GM18951 (cell line): ENCODE data around the gene TNN.

ENCODE experiments used
- POLR2A ChIP-seq: IDR thresholded peaks from 4 replicates; pipeline ENCODE4 v1.6.1; 2011; ENCODE audit warnings: mild to moderate bottlenecking; ENCODE audit not compliant: insufficient read length, insufficient read depth; ENCODE audit errors: extremely low read depth
- in situ Hi-C: fragments of 300-500 bp; cut with MboI; formaldehyde crosslinking; loops from one replicate; pipeline ENCODE4 v1.12.0; 2022; ENCODE audit warnings: low sequenced_read_pairs, mixed read lengths, inconsistent platforms; ENCODE audit not compliant: unreplicated experiment

TNN gene

GRCh38 chr1:175169286-175170018 lies 101.8 kb downstream of the TNN start:
- in situ Hi-C loops: no loop called here
- no peak for TF ChIP-seq POLR2A

GRCh38 chr1:175171036-175171913 lies 103.6 kb downstream of the TNN start:
- no peak for TF ChIP-seq POLR2A
- in situ Hi-C loops: no loop called here

DNA sequence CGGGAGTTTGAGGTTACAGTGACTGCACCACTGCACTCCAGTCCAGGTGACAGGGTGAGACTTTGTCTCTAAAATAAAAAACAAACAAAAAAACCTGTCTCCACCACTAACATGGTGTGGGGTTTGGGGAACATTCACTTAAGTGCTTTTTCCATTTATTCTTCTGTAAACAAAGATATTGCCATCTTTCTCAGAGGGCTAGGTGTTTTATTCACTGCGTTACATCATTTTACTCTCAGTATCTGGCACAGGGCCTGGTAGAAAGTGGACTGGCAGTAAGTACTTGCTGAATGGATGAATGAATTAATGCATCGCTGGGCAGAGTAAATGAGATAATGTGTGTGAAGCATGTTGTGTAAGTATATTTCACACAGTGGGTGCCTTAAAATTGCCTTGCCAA lies 104.9 kb downstream of the TNN start:
- in situ Hi-C loops: no loop called here
- TF ChIP-seq POLR2A: no peak

DNA sequence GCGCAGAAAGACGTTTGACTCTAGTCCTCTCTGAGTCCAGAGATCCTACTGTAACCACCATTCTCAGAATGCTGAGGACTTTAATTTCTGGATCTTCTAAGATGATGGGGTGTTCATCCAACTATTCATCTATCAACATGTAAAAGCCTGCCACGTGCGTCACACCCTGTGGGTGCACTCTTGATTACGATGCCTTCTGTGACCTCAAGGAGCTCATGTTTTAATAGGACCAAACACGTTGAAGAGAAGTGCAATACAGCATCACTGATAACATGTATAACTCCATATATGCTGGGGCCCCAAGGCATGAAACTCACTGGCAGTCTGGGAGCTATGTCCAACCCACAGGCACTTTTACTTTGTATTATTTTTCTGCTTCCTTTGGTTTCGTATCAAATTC lies 105.9 kb downstream of the TNN start:
- no peak for TF ChIP-seq POLR2A
- in situ Hi-C loops: no loop called here

DNA sequence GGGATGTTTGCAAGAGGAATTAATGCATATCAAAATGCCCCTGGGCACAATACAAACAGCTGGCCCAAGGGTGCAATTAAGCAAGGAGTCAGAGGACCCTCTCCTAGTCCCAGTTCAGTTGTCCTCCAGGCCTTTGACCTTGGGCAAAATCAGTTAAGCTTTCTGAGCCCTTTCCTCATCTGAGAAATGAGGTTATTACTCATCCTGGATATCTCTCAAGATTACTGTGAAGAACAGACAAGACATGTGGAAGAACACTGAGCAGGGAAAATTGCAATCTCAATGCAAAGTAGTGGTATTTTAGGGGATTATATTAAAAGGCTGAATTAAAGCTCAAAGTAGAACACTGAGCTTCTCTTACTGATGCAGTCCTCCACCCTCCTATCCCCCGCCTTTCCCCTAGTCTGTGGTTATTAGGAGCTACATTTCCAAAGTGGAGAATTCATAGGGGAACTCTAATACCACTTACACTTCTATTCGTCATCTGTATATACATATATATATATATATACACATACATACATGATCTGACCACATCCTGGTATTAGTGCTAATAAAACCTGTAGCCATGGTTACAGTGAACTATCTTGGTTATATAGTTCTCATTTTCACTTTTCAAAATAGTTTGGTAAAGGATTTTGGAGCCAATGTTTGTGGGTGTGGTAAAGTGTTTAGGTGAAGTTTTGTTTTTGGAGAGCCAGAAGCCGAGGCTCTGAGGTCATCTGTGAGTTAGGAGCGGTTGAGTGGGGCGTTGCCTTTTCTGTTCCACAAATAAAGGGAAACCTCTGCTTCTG lies 106.9 kb downstream of the TNN start:
- TF ChIP-seq POLR2A: no peak
- in situ Hi-C loops: no loop called here

DNA sequence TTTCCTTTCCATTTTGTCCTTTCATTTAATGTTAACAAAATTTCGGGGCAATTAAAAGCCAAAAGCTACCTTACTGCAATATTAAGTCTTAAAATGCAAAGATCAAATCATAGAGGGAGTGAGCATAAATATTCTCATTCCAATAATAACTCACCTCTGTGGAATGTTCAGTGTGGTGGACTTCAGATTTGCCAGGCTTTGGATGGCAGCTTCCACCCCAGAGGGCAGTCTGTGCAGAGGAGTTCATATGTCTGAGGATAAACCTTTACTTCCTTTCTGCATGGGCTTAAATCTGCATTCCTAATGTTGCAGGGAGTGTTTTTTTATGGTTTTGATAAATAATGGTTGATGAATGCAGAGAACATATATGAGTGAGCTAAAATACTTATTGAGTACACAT lies 108.6 kb downstream of the TNN start:
- in situ Hi-C loops: no loop called here
- no peak for TF ChIP-seq POLR2A

GRCh38 chr1:175178056-175178455 lies 110.4 kb downstream of the TNN start:
- in situ Hi-C loops: no loop called here
- TF ChIP-seq POLR2A: no peak

DNA sequence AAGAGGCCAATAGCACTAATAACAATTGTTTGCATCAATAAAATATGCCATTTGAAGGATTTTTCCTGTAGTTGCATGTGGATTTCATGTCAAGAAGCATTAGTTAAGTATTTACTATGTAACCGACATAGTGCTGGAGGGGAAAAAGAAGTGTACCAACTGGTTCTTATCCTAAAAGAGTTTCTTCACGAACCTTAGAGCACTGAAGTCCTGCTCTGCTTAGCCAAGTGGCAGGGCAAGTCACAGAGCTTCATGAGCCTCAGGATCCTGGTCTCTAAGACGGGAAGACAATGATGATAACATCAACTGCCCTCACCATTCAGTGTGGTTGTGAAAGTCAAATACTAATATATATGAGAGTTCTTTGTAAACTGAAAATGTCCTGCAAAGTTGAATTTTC lies 110.8 kb downstream of the TNN start:
- in situ Hi-C loops: no loop called here
- TF ChIP-seq POLR2A: no peak

DNA sequence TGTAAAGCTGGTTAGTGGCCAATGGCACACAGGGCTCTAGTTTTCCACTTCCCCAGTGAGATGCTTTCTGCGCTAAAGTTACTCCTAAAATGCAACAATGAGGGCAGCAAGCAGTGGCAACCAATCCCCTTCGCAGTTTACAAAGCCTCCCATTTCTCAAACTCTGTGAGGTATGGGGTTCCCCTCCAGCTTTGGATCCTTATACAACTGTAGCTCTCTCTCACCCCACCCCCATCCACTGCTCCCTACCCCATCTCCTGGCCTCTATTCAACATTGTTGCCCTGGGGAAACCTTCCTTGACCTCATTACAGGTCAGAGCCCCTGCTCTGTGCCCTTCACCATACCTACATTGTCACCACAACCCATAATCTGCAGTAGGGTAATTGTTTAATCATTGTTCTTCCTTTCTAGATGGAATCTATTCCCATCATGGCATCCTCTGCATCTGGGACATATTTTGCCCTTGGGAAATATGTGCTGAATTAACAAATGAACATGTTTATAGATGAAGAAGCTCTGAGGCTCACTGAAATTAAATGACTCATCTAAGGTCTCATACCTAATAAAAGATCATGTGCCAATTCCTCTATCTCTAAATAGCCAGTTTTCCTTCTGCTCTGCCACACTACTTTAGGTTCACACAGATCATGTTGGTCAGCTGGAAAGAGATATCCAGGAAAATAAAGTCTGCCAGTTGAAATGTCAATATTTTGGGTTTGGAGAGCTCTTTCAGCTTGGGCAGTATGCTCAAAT lies 112.4 kb downstream of the TNN start:
- no peak for TF ChIP-seq POLR2A
- in situ Hi-C loops: no loop called here

GRCh38 chr1:175182201-175182746 lies 114.6 kb downstream of the TNN start:
- in situ Hi-C loops: no loop called here
- no peak for TF ChIP-seq POLR2A

DNA sequence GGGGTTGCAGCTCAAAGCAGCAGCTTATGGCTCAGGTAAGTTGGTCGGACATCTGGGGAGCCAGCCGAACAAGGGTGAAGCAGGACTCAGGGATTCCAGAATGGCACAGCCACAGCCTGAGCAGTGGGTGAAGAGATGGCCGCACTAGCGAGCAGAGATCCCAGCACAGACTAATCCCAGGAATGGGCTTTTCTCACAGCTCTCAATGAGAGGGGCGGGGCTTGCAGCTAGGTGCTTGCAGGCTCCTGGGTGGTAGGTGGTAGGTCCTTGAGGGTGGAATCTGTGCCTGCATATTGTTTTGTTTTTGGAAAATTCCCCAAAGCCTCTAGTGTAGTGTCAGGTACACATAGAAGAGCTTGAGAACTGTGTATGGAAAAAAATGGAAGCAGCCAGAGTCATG lies 116.0 kb downstream of the TNN start:
- no peak for TF ChIP-seq POLR2A
- in situ Hi-C loops: no loop called here

DNA sequence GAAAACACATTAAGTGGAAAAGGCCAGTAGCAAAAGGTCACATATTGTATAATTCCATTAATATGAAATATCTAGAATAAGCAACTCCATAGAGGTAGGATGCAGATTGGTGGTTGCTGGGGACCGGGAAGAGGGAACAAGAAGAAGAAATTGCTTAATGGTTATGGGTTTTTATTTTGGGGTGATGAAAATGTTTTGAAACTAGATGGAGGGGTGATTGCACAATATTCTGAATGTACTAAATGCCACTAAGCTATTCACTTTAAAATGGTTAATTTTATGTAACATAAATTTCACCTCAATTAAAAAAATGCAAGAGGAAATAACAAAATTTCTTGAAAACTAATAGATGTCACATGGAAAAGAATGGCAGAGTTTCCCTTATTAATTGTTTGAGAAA lies 118.3 kb downstream of the TNN start:
- no peak for TF ChIP-seq POLR2A
- in situ Hi-C loops: no loop called here
